OCI-LY7 (cell line): ENCODE data around the gene PRMT1.

Source experiments
- CTCF ChIP-seq: fragments of 200-600 bp; sonication (generic); conservative IDR thresholded peaks from 2 replicates; pipeline ENCODE4 v1.5.1; 2014; ENCODE audit warnings: mild to moderate bottlenecking, antibody characterized with exemption, low read length, moderate library complexity, mixed read lengths
- EZH2phosphoT487 ChIP-seq: fragments of 200-600 bp; sonication (generic); IDR thresholded peaks from 2 replicates; pipeline ENCODE4 v1.6.1; 2018; ENCODE audit warnings: low read depth, borderline replicate concordance, mild to moderate bottlenecking, mixed run types, antibody characterized with exemption, low read length, moderate library complexity, mixed read lengths

GRCh38 chr19:49676784-49677230 is 264 bp upstream of the PRMT1 start:
- TF ChIP-seq CTCF, result no peak
- no peak for TF ChIP-seq EZH2phosphoT487
